ENCODE results near the gene RASGEF1B. TPM values are rescaled to one million over a fixed set of nuclear protein-coding genes. Genes with fewer than 3 reads are reported as not detected.

RASGEF1B gene
- total RNA-seq, 1 experiment from 2014 or later = 7.5 TPM

GRCh38 chr4:81506731-81507130, 35.0 kb upstream of the RASGEF1B start:
- H2BK12ac ChIP-seq (ENCODE audit: insufficient read length, low read depth, low read length) = no peak overlapping the region
- H2AK5ac ChIP-seq (ENCODE audit: insufficient read length, low read length) = no peak overlapping the region
- H3K4ac ChIP-seq (ENCODE audit: low read depth, low read length) = no peak overlapping the region
- H3K9ac ChIP-seq (ENCODE audit: extremely low read depth, insufficient read length, low read length) = no peak overlapping the region
- H3K4me3 Mint-ChIP-seq = no peak overlapping the region
- H3K56ac ChIP-seq (ENCODE audit: insufficient read length, low read depth, low read length) = no peak overlapping the region
- H3K4me1 Mint-ChIP-seq = peaks cover 6 to 19% of the 10 kb centered on the region in 2 experiments
- no peak overlapping the region for H3K23ac ChIP-seq (ENCODE audit: insufficient read length, low read depth, low read length)
- H4K91ac ChIP-seq (ENCODE audit: insufficient read length, low read depth, low read length) = no peak overlapping the region
- no peak overlapping the region for H2BK120ac ChIP-seq (ENCODE audit: low read depth, low read length, poor library complexity, severe bottlenecking)
- H3K27ac ChIP-seq (ENCODE audit: insufficient read length, low read depth, low read length) = no peak overlapping the region
- no CpG with 5 or more reads among the region's 2 CpGs for WGBS (ENCODE audit: extremely low coverage, insufficient read length, low lambda C conversion rate)
- H3K9me3 ChIP-seq (ENCODE audit: control insufficient read depth, low read depth, low read length) = no peaks in the 10 kb centered on the region
- H4K5ac ChIP-seq (ENCODE audit: insufficient read length, low read depth, low read length) = no peak overlapping the region
- DNase-seq = no peak
- H3K4me1 ChIP-seq (ENCODE audit: insufficient read depth, low read length) = 0 out of 2 replicates have a peak, but pooled peaks cover 3% of the 10 kb centered on the region
- H3K27me3 Mint-ChIP-seq (ENCODE audit: low read depth) = no peaks in the 10 kb centered on the region
- no peak overlapping the region for H2BK20ac ChIP-seq (ENCODE audit: low read depth, low read length, poor library complexity, severe bottlenecking)
- no peak overlapping the region for H2BK5ac ChIP-seq (ENCODE audit: insufficient read length, low read length)
- H4K20me1 ChIP-seq (ENCODE audit: control insufficient read depth, insufficient read depth, insufficient read length) = no peaks in the 10 kb centered on the region
- H3K27ac Mint-ChIP-seq = no peak overlapping the region
- no peak overlapping the region for H4K8ac ChIP-seq (replicated peaks; ENCODE audit: insufficient read length, low read depth, low read length)
- H3K4me2 ChIP-seq (ENCODE audit: insufficient read depth, insufficient read length, low read length) = no peak overlapping the region
- H3K18ac ChIP-seq (ENCODE audit: insufficient read length, low read depth, low read length) = no peak overlapping the region
- no peak for TF ChIP-seq CTCF (conservative IDR thresholded peaks at IDR 0.05)
- no peaks in the 10 kb centered on the region for H3K79me1 ChIP-seq (ENCODE audit: insufficient read depth, low read depth, low read length, poor library complexity, severe bottlenecking)
- no peaks in the 10 kb centered on the region for H3K79me2 ChIP-seq (ENCODE audit: insufficient read depth, low read length)
- H3K14ac ChIP-seq (ENCODE audit: insufficient read depth, low read length) = no peak overlapping the region
- H3K27me3 ChIP-seq (ENCODE audit: insufficient read depth, low read length) = no peaks in the 10 kb centered on the region
- no peaks in the 10 kb centered on the region for H3K9me3 Mint-ChIP-seq
- H3K36me3 Mint-ChIP-seq (ENCODE audit: insufficient read depth in 1 of 3, low read depth in 3 of 3) = no peaks in the 10 kb centered on the region
- H2AFZ ChIP-seq (ENCODE audit: low read length) = no peak overlapping the region
- no peak overlapping the region for H3T11ph ChIP-seq (ENCODE audit: low read length)
- no peak overlapping the region for H2BK15ac ChIP-seq (ENCODE audit: low read depth, low read length)
- no peaks in the 10 kb centered on the region for H3K23me2 ChIP-seq (ENCODE audit: insufficient read length, low read depth, low read length, poor library complexity, severe bottlenecking)

All from H9 (cell line).